NCI-H2196 (cell line): ENCODE measurements around the gene BOLA3.
"Not testable (repeated sequence)": the region's sequence is repeated elsewhere in the genome, so short reads cannot be mapped to it uniquely, and the experiment has no call there.

ENCODE experiments used
- DNase-seq: peaks from one replicate; lab custom pipeline; 2025; ENCODE audit not compliant: unreplicated experiment; lab: John Stamatoyannopoulos, UW

The BOLA3 gene

DNA sequence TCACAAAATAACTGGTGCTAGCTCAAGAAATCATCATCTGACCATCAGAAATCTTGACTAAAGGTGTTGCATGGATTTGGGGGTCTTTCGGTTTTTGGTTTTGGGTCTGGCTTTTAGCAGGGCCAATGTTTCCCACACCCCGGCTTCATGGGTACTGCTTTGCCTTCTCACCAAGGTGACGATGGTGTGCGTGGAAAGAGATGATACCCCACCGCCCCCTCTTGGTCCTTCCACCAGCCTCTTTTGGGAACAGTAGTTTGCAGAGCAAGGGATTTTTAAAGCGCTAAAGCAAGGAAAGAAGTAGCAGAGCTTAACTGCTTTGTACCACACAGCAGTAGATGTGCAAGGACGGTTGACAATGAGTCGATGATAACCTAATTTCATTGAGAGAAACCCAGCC, 42.3 kb downstream of the BOLA3 start:
- no peak for DNase-seq

GRCh38 chr2:74104839-74105238, 42.9 kb downstream of the BOLA3 start:
- DNase-seq, result no peak

DNA sequence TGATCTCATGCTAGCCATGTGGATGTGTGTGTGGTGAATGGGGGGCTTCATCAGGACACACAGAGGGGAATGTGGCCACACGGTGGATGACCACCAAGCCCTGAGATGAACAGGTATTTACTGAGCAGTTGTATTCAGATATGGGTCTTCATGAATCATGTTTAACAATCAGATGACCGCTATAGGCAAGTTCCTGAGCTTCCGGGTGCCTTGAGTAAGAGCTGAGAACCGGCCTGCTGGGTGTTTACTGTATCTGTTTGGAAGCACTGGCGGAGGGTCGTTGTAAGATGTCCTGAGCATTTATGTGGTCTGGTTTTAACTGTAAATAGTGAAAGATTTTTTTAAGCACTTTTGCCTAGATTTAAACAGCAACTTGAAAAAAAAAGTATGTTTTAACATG, 43.9 kb downstream of the BOLA3 start:
- DNase-seq, result no peak

DNA sequence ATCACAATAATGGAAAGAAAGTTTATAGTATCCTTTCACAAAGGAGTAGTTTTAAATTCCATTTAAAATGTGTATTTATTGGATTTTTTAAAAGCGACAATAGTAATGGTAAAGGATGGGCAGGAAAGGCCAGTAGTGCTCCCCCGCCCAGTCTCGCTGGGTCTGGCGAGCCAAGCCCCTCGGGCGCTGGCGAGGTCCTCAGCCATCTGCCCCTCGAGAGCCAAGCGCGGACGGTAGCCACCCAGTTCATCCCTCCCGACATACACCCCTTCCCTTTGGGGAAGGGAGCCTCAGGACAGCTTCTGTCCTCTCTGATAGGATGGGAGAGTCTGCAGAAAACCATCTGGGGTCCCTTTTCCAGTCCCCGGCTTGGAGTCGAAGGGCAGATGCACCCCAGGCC, 45.2 kb downstream of the BOLA3 start:
- DNase-seq, result no peak

DNA sequence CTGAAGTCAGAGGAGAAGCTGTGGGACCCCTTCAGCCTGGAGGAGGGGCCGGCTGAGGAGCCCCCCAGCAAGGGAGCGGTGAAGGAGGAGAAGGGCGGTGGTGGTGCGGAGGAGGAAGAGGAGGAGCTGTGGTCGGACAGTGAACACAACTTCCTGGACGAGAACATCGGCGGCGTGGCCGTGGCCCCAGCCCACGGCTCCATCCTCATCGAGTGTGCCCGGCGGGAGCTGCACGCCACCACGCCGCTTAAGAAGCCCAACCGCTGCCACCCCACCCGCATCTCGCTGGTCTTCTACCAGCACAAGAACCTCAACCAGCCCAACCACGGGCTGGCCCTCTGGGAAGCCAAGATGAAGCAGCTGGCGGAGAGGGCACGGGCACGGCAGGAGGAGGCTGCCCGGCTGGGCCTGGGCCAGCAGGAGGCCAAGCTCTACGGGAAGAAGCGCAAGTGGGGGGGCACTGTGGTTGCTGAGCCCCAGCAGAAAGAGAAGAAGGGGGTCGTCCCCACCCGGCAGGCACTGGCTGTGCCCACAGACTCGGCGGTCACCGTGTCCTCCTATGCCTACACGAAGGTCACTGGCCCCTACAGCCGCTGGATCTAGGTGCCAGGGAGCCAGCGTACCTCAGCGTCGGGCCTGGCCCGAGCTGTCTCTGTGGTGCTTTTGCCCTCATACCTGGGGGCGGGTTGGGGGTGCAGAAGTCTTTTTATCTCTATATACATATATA, 46.0 kb downstream of the BOLA3 start:
- no peak for DNase-seq

DNA sequence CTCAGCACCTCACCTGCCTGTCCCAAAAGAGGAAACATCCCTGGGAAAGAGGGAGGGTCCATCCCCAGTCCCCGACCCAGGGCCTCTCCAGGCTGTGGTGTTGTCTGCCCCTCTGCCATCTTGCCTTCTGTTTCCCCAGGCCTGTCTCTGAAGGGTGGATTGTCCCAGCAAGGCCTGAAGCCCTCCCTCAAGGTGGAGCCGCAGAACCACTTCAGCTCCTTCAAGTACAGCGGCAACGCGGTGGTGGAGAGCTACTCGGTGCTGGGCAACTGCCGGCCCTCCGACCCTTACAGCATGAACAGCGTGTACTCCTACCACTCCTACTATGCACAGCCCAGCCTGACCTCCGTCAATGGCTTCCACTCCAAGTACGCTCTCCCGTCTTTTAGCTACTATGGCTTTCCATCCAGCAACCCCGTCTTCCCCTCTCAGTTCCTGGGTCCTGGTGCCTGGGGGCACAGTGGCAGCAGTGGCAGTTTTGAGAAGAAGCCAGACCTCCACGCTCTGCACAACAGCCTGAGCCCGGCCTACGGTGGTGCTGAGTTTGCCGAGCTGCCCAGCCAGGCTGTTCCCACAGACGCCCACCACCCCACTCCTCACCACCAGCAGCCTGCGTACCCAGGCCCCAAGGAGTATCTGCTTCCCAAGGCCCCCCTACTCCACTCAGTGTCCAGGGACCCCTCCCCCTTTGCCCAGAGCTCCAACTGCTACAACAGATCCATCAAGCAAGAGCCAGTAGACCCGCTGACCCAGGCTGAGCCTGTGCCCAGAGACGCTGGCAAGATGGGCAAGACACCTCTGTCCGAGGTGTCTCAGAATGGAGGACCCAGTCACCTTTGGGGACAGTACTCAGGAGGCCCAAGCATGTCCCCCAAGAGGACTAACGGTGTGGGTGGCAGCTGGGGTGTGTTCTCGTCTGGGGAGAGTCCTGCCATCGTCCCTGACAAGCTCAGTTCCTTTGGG, 47.2 kb downstream of the BOLA3 start:
- no peak for DNase-seq

DNA sequence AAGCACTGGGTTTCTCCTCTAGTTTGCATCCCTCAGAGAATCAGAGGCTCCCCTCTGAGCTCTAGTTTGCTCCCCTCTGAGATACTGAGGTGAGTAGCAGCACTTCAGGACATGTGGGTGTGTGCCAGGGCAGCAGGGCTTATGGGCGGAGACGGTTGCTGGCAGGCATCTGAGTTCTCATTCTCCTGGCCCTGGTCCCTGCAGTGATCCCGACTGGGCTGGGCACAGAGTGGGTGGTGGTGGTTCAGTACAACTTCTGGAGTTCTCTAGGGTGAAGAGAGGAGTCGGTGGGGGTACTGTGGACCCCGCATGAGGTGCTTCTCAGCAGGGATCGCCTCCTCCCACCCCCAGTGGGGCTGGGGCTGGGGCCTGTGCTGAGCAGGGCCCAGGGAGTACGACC, 47.9 kb downstream of the BOLA3 start:
- no peak for DNase-seq

GRCh38 chr2:74099271-74099670, 48.4 kb downstream of the BOLA3 start:
- no peak for DNase-seq

DNA sequence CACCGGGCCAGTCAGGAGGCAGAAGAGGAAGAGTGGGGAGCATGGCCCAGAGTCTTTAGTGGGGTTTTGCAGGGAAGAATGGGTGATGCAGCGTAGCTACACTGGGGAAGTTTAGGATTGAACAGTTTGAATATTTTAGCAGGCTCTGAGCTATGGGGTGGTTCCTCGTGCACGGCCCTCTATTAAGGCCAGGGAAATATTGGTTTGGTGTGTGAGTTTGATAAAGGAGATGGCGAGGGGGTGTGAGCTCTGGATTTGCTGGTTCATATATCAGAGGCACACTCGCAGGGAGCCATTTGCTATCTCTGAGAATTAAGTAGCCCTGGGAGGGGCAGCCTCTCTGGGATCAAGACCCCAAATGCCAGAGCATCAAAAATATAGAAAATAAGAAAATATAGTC, 50.1 kb downstream of the BOLA3 start:
- DNase-seq, result no peak

DNA sequence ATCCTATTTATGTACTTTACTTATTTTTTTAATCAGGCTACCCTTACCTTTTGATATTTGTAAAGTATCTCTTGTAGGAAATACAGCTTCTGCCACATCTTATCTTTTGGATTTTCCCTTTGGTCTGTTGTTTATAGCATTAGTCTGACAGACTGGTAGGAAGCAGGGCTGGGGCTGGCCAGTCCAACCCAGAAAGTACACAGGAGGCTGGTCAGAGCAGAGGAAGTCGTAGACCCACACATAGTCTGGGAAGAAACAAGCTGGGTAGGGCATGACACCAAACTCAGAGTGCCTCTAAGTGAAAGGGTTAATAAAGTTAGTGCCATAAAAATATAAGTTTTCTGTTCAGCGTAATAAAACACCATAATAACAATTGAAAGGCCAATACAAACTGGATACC, 51.7 kb downstream of the BOLA3 start:
- DNase-seq, result no peak

- DNase-seq, result no peak
These were observed 52.1 kb downstream of the BOLA3 start for GRCh38 chr2:74095632-74096031.

DNA sequence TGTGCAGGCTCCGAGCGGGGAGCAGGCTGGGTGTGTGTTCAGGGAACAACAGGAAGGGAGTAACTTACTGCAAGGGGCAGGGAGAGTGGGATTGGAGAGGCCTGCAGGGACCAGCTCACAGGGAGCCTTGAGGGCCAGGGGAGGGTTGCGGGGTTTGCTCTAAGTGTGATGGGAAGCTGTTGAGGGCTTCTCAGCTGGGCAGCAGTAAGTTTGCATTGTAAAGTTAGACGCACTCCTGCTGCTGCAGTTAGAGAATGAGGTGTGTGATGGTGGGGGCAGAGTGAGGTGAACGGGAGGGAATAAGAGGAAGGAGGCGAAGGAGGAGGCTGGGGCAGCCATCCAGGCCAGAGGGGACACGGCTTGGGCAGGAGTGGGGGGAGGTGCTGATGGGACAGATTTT, 53.4 kb downstream of the BOLA3 start:
- DNase-seq, result no peak

DNA sequence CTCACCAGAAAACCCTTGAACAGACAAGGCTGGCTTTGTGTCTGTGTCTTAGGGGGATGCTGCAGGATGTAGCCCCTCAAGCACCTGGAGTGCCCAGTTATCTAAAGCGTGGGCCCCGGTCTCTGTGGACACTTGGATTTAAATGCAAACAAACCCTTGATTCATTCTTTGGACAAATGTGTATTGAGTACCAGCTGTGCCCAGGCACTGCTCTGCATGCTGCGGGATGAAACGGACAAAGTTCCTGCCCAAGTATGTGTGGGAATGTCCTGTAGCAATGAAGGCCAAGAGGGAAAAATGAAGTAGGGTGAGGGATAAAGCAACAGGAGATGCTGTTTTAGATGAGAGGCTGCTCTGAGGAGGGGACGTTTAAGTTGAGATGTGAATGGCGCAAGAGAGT, 53.9 kb downstream of the BOLA3 start:
- DNase-seq, result no peak

- DNase-seq, result no peak
These were observed 54.3 kb downstream of the BOLA3 start for GRCh38 chr2:74093426-74093825.

DNA sequence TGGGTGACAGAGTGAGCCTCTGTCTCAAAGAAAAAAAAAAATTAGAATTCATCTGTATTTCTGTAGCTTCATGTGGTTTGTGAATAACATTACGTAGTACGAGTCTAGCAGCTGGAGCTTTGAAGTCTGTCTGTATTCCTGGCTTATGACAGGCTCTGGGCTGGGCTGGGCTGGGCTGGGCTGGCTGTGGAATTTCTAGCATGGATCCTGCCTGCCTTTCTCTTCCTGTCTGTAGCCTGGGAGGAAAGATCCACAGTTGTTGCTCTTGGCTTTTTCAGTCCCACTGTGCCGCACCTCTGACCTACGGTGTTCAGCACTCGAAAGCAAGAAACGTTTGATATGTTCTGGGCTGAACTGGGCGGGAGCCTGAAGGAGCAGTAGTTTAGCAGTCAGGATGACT, 55.4 kb downstream of the BOLA3 start:
- no peak for DNase-seq

DNA sequence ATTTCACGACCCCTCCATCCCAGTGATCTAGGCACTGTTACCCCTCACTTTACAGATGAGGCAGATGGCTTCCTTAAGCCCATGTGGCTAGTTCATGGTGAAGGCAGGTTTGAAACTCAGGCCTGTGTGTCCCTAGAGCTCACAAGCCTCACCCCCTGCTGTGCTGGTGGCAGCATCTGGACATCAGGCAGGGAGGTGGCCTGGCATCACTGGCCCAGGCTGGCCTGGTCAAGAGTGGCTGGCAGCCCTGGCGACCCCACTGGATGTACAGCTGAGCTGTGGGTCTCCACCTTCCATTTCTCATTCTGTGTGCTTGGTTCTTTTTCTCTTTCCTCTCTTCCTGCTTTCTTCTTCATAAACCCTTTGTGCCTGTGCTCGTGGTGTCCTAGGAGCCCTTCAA, 56.3 kb downstream of the BOLA3 start:
- DNase-seq, result no peak

- DNase-seq, result no peak
These were observed 57.6 kb downstream of the BOLA3 start for GRCh38 chr2:74089816-74090745.

- DNase-seq, result not testable (repeated sequence)
These were observed 59.0 kb downstream of the BOLA3 start for GRCh38 chr2:74088676-74089075.

GRCh38 chr2:74087696-74088095, 60.0 kb downstream of the BOLA3 start:
- no peak for DNase-seq

DNA sequence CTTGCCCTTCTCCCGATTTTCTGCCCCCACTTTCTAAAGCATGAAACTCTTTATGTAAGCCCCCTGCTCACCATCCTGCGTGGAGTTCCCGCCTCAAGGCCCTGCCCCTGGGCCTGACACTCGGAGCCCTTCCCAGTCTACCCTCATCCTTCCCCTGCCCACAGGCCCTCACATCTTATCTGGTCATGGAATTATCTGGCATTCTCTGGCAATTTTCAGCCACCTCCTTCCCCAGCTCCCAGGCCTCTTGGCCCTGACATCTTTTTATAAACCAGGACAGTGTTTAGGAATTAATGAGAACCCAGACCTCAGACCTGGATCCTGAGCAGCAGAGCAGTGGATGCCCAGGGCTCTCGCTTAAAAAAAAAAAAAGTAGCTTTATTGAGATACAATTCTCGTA, 61.7 kb downstream of the BOLA3 start:
- no peak for DNase-seq
